Gastrocnemius medialis (tissue), 4 donors: ENCODE data around the gene COLEC11. TPM values are rescaled to one million over a fixed set of nuclear protein-coding genes. Genes with fewer than 3 reads are reported as not detected.

ENCODE experiments used
- ATAC-seq, 2 donors: fragments of 150-250 bp; one replicate each; pipeline ENCODE4 v1.9.1; 2016
- DNase-seq, 2 donors: peaks; one replicate each; pipeline ENCODE4 v3.0.0-alpha.2; 2019
- H3K27ac ChIP-seq, 4 donors: fragments of 200-600 bp; sonication (generic); 1 replicate in 1 of 4; 2 replicates in 3 of 4; pipeline ENCODE4 v1.5.1; 2016 to 2018; ENCODE audit warnings: mild to moderate bottlenecking in 2 of 4, moderate library complexity in 1 of 4
- H3K27me3 ChIP-seq, 3 donors: fragments of 200-600 bp; sonication (generic) in 2 of 3; 1 replicate in 1 of 3; 2 replicates in 2 of 3; pipeline versions ENCODE4 v1.5.1 to v1.6.0; 2016 to 2019; ENCODE audit warnings: mild to moderate bottlenecking in 1 of 3, moderate library complexity in 1 of 3
- H3K36me3 ChIP-seq, 2 donors: fragments of 200-600 bp; sonication (generic) in 1 of 2; one replicate each; pipeline ENCODE4 v1.5.1; 2017 to 2018
- H3K4me1 ChIP-seq, 2 donors: fragments of 200-600 bp; sonication (generic) in 1 of 2; one replicate each; pipeline ENCODE4 v1.5.1; 2016 to 2017; ENCODE audit warnings: mild to moderate bottlenecking in 2 of 2
- H3K4me3 ChIP-seq, 4 donors: fragments of 200-600 bp; sonication (generic) in 3 of 4; 1 replicate in 1 of 4; 2 replicates in 3 of 4; pipeline ENCODE4 v1.5.1; 2016 to 2019; ENCODE audit warnings: mild to moderate bottlenecking in 2 of 4
- H3K9me3 ChIP-seq, 3 donors: fragments of 200-600 bp; sonication (generic) in 2 of 3; 1 replicate in 1 of 3; 2 replicates in 2 of 3; pipeline ENCODE4 v1.5.1; 2016 to 2019
- POLR2A ChIP-seq, 2 donors: fragments of 450-650 bp; IDR thresholded peaks; one replicate each; pipeline ENCODE4 v1.6.1; 2017; ENCODE audit warnings: antibody characterized with exemption in 2 of 2, mild to moderate bottlenecking in 2 of 2, moderate library complexity in 2 of 2
- in situ Hi-C, 4 donors: fragments of 200-750 bp; cut with MboI; loops; one replicate each; pipeline versions ENCODE4 v1.15.0 to v1.8.0; 2017; ENCODE audit warnings: low sequenced_read_pairs in 4 of 4
- intact Hi-C: fragments of 100-400 bp; cut with DNase I; formaldehyde crosslinking; loops from one replicate; pipeline ENCODE4 v1.15.1; 2023; ENCODE audit warnings: low total_unique reads
- total RNA-seq, 4 donors: library from RNA; depleted of rRNA; stranded (reverse); fragments of >200 nt; gene quantifications; one replicate each; pipeline versions ENCODE4 v1.1.0 to v1.2.3, GENCODE V29; 2016
- TF ChIP-seq, protein P1 (sequence below), 5 experiments: fragments of 450-650 bp in 3 of 5; fragments of 200-600 bp in 2 of 5; sonication (generic) in 2 of 5; IDR thresholded peaks in 4 of 5; conservative IDR thresholded peaks in 1 of 5; 1 replicate in 4 of 5; 2 replicates in 1 of 5; pipeline ENCODE4 v1.5.1; 2016 to 2019; ENCODE audit warnings: antibody characterized with exemption in 5 of 5, mild to moderate bottlenecking in 3 of 5, moderate library complexity in 3 of 5

The COLEC11 gene
- total RNA-seq, 4 donors from 2014 or later = 0.29 to 0.36 TPM; not detected in 2

DNA sequence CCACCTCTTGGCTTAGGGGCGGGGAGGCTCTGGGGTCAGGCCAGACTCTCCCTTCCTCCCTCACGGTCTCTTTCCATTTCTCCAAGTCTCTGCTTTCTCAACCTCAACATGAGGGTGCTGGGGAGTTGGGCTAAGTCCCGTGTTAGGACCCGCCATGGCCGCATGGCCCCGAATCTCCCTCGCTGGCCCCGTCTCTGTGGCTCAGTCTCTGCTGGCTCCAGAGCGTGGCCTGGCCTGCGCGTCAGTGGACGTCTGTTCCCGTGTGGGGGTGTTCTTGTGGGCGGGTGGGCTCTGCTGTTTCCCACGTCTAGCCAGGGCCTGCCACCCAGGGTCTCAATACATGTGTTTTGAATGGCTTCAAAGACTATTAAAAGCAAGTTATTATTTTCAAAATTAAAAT, 75.5 kb downstream of the COLEC11 start:
- Histone ChIP-seq H3K36me3 (no peaks in the 10 kb centered on the region), H3K4me1 (no peaks in the 10 kb centered on the region), H3K27me3 (no peaks in the 10 kb centered on the region), H3K27ac (no peak overlapping the region), H3K4me3 (no peak overlapping the region), H3K9me3 (no peaks in the 10 kb centered on the region)
- intact Hi-C loops = no loop called here
- in situ Hi-C loops = no loop called here
- TF ChIP-seq, protein P1, sequence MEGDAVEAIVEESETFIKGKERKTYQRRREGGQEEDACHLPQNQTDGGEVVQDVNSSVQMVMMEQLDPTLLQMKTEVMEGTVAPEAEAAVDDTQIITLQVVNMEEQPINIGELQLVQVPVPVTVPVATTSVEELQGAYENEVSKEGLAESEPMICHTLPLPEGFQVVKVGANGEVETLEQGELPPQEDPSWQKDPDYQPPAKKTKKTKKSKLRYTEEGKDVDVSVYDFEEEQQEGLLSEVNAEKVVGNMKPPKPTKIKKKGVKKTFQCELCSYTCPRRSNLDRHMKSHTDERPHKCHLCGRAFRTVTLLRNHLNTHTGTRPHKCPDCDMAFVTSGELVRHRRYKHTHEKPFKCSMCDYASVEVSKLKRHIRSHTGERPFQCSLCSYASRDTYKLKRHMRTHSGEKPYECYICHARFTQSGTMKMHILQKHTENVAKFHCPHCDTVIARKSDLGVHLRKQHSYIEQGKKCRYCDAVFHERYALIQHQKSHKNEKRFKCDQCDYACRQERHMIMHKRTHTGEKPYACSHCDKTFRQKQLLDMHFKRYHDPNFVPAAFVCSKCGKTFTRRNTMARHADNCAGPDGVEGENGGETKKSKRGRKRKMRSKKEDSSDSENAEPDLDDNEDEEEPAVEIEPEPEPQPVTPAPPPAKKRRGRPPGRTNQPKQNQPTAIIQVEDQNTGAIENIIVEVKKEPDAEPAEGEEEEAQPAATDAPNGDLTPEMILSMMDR (IDR thresholded peaks at IDR 0.05 in 4 of 5, conservative IDR thresholded peaks at IDR 0.05 in 1 of 5) = no peak
- no peak for TF ChIP-seq POLR2A (IDR thresholded peaks at IDR 0.05)
- ATAC-seq = no peak
- DNase-seq = no peak

DNA sequence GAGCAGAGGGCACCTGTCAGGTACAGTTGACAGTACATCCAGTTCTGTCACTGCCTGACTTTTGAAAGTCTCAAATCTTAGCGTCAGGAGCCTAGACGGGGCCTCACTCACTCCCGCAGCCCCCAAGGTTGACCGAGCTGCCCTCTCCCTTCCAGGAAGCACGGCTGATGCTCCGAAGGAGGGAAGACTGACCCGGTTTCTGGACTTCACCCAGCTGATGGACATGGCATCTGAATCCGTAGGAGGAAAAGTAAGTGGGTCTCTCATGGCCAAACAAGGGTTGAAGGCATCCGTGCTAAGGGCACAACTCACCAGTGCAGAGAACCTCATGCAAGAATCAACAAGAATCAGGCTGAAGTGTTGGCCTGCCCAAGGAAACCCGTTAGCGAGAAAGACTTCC, 76.0 kb downstream of the COLEC11 start:
- DNase-seq (no peak), ATAC-seq (no peak)
- no peaks in the 10 kb centered on the region for H3K4me1 ChIP-seq
- in situ Hi-C loops (no loop called here), intact Hi-C loops (no loop called here)
- H3K9me3 ChIP-seq = no peaks in the 10 kb centered on the region
- TF ChIP-seq, protein P1 (IDR thresholded peaks at IDR 0.05 in 4 of 5, conservative IDR thresholded peaks at IDR 0.05 in 1 of 5) = no peak
- no peak for TF ChIP-seq POLR2A (IDR thresholded peaks at IDR 0.05)
- no peak overlapping the region for H3K27ac ChIP-seq
- no peaks in the 10 kb centered on the region for H3K27me3 ChIP-seq
- H3K36me3 ChIP-seq = no peaks in the 10 kb centered on the region
- H3K4me3 ChIP-seq = no peak overlapping the region

DNA sequence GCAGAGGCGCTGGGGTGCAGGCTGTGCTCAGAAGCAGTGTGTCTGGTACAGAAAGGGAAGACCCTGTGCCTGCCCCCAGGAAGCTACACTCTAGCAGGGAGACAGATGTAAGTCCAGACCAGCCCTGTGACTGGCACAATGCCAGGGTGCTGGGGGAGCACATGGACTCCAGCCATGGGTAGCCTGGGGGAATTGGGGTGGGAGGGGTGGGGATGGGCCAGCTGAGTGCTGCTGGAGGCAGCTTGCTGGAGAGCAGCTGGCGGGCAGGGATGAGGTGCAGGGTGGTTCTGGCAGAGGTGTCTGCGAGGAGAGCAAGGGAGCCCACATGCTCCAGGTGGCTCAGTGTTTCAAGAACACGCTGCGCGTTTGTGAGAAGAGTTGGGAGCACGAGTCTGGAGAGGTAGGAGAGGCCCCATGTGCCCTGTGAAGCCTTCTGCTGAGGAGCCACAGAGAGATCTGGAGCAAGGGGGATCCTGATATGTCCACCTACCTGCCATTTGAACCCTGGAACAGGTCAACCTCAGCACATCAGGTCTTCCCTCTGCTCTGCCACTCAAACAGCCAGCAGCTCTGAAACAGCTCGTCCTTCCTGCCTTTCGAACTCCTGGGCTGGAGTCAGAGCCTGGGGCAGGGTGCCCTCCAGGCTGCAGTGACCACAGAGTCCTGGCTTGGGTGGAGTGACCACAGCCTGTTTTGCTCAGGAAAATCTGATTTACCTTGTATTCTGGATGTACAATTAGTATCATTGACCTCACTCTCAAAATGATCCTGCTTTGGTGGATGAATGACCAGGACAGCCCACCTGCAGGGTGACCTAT, 78.2 kb downstream of the COLEC11 start:
- H3K27me3 ChIP-seq = no peaks in the 10 kb centered on the region
- H3K9me3 ChIP-seq = no peaks in the 10 kb centered on the region
- TF ChIP-seq, protein P1 (IDR thresholded peaks at IDR 0.05 in 4 of 5, conservative IDR thresholded peaks at IDR 0.05 in 1 of 5) = no peak
- TF ChIP-seq POLR2A (IDR thresholded peaks at IDR 0.05) = no peak
- intact Hi-C loops = no loop called here
- in situ Hi-C loops = no loop called here
- no peak for ATAC-seq
- no peak for DNase-seq
- no peaks in the 10 kb centered on the region for H3K4me1 ChIP-seq
- no peaks in the 10 kb centered on the region for H3K36me3 ChIP-seq
- no peak overlapping the region for H3K4me3 ChIP-seq
- H3K27ac ChIP-seq = no peak overlapping the region

DNA sequence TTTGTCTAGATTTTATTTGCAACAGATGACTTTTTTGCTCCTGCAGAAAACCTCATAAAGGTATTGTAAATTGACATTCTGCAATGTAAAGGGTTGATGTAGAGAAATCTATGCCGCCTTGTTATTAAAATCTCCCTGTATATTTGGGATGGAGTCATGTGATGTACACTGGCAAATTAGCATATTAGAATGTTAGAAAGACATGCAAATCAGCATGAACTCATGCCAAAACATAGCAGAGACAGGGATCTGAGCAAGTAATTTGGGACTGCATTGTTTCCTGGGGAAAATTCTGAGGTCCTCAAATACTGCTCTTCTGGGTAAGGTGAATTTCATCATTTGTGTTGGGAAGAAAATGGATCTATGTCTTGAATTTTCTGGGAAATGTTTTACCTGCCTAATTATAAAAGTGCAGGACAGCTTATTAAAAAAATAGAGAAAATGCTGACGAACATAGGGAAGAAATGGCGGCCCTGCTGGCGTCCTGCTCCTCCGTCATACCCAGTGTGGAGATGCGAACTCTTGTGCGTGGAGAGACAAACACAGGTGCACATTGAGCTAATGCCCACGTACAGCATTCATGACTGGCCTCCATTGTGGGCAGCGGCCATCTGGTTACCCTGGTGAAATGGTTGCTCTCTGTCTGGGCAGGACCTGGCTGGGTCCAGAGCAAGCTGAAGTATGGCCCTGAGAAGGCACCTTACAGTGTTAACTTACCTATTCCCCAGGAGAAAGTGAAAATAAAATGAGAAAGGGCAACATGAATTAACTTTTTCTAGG, 79.3 kb downstream of the COLEC11 start:
- H3K4me3 ChIP-seq = no peak overlapping the region
- H3K36me3 ChIP-seq = no peaks in the 10 kb centered on the region
- no peak for DNase-seq
- H3K4me1 ChIP-seq = no peaks in the 10 kb centered on the region
- TF ChIP-seq, protein P1 (IDR thresholded peaks at IDR 0.05 in 4 of 5, conservative IDR thresholded peaks at IDR 0.05 in 1 of 5) = no peak
- no peak for TF ChIP-seq POLR2A (IDR thresholded peaks at IDR 0.05)
- H3K9me3 ChIP-seq = no peaks in the 10 kb centered on the region
- ATAC-seq = no peak
- no peaks in the 10 kb centered on the region for H3K27me3 ChIP-seq
- no peak overlapping the region for H3K27ac ChIP-seq
- in situ Hi-C loops = no loop called here
- intact Hi-C loops = no loop called here
